MM.1S (cell line): ENCODE data around the gene MBP.

Experiments used
- DNase-seq: peaks from one replicate; pipeline ENCODE4 v3.0.0-alpha.2; 2015
- H2AFZ ChIP-seq: fragments of 300-600 bp; sonication (generic); 2 replicates; pipeline ENCODE4 v1.6.0; 2016; ENCODE audit warnings: antibody characterized with exemption, low read length
- H3F3A ChIP-seq: fragments of 300-600 bp; sonication (generic); 2 replicates; pipeline ENCODE4 v1.6.1; 2016; ENCODE audit warnings: mild to moderate bottlenecking, antibody characterized with exemption, low read length, moderate library complexity, mixed read lengths; ENCODE audit not compliant: insufficient read depth
- H3K27ac ChIP-seq: fragments of 300-600 bp; sonication (generic); 2 replicates; pipeline ENCODE4 v1.5.1; 2016; ENCODE audit warnings: mild to moderate bottlenecking, low read length
- H3K27me3 ChIP-seq: fragments of 300-600 bp; sonication (generic); replicated peaks from 2 replicates; pipeline ENCODE4 v1.6.0; 2016; ENCODE audit warnings: low read length; ENCODE audit not compliant: insufficient read depth
- H3K36me3 ChIP-seq: fragments of 300-600 bp; sonication (generic); replicated peaks from 2 replicates; pipeline ENCODE4 v1.6.1; 2016; ENCODE audit warnings: mild to moderate bottlenecking, low read length, mixed read lengths; ENCODE audit not compliant: insufficient read depth
- H3K4me1 ChIP-seq: fragments of 300-600 bp; sonication (generic); 2 replicates; pipeline ENCODE4 v1.6.1; 2016; ENCODE audit warnings: low read length, mixed read lengths
- H3K4me2 ChIP-seq: fragments of 300-600 bp; sonication (generic); 2 replicates; pipeline ENCODE4 v1.6.0; 2016; ENCODE audit warnings: low read depth, low read length
- H3K4me3 ChIP-seq: fragments of 300-600 bp; sonication (generic); 2 replicates; pipeline ENCODE4 v1.5.1; 2016; ENCODE audit warnings: low read length, mixed read lengths
- H3K79me2 ChIP-seq: fragments of 300-600 bp; sonication (generic); 2 replicates; pipeline ENCODE4 v1.6.1; 2016; ENCODE audit warnings: mixed run types, low read length, mixed read lengths
- H3K9ac ChIP-seq: fragments of 300-600 bp; sonication (generic); 2 replicates; pipeline ENCODE4 v1.6.1; 2016; ENCODE audit warnings: low read length, mixed read lengths
- H3K9me2 ChIP-seq: fragments of 300-600 bp; sonication (generic); replicated peaks from 2 replicates; pipeline ENCODE4 v1.6.1; 2016; ENCODE audit warnings: mild to moderate bottlenecking, low read length, mixed read lengths; ENCODE audit not compliant: insufficient read depth
- H3K9me3 ChIP-seq: fragments of 300-600 bp; sonication (generic); replicated peaks from 2 replicates; pipeline ENCODE4 v1.6.1; 2016; ENCODE audit warnings: mild to moderate bottlenecking, low read length, mixed read lengths; ENCODE audit not compliant: insufficient read depth
- H4K20me1 ChIP-seq: fragments of 300-600 bp; sonication (generic); 2 replicates; pipeline ENCODE4 v1.6.1; 2016; ENCODE audit warnings: mild to moderate bottlenecking, low read length, moderate library complexity, mixed read lengths; ENCODE audit not compliant: insufficient read depth
- CTCF ChIP-seq: fragments of 300-600 bp; sonication (generic); IDR thresholded peaks from 2 replicates; pipeline ENCODE4 v1.5.1; 2016; ENCODE audit warnings: antibody characterized with exemption, low read length, mixed read lengths
- EZH2 ChIP-seq: fragments of 300-600 bp; sonication (generic); optimal IDR thresholded peaks from 2 replicates; pipeline ENCODE3; 2017; ENCODE audit warnings: low read depth, mild to moderate bottlenecking, antibody characterized with exemption, low read length, mixed read lengths
- EZH2phosphoT487 ChIP-seq: fragments of 300-600 bp; sonication (generic); IDR thresholded peaks from 2 replicates; pipeline ENCODE4 v1.6.1; 2018; ENCODE audit warnings: antibody characterized with exemption, low read length

The MBP gene

GRCh38 chr18:77035380-77036187 is 97.0 kb downstream of the MBP start:
- no peaks in the 10 kb centered on the region for H3K9me2 ChIP-seq
- no peak overlapping the region for H3K27ac ChIP-seq
- H3K4me3 ChIP-seq, result no peak overlapping the region
- DNase-seq, result no peak
- no peak overlapping the region for H3K9ac ChIP-seq
- H3K9me3 ChIP-seq, result no peaks in the 10 kb centered on the region
- H3K27me3 ChIP-seq, result no peaks in the 10 kb centered on the region
- no peaks in the 10 kb centered on the region for H3K4me1 ChIP-seq
- no peaks in the 10 kb centered on the region for H3K36me3 ChIP-seq
- no peaks in the 10 kb centered on the region for H3F3A ChIP-seq
- H2AFZ ChIP-seq, result no peak overlapping the region
- no peak overlapping the region for H3K4me2 ChIP-seq
- H4K20me1 ChIP-seq, result no peaks in the 10 kb centered on the region
- TF ChIP-seq EZH2 (no peak), EZH2phosphoT487 (no peak), CTCF (no peak)
- H3K79me2 ChIP-seq, result no peaks in the 10 kb centered on the region

GRCh38 chr18:77033575-77033974 is 99.0 kb downstream of the MBP start:
- Histone ChIP-seq H3K4me1 (no peaks in the 10 kb centered on the region), H3K4me2 (no peak overlapping the region), H3K27ac (no peak overlapping the region), H3K79me2 (no peaks in the 10 kb centered on the region), H3K36me3 (no peaks in the 10 kb centered on the region), H4K20me1 (no peaks in the 10 kb centered on the region), H3K9me2 (no peaks in the 10 kb centered on the region), H3K27me3 (no peaks in the 10 kb centered on the region), H3F3A (no peaks in the 10 kb centered on the region), H3K9ac (no peak overlapping the region), H3K4me3 (no peak overlapping the region), H3K9me3 (no peaks in the 10 kb centered on the region), H2AFZ (no peak overlapping the region)
- TF ChIP-seq EZH2 (no peak), EZH2phosphoT487 (no peak), CTCF (no peak)
- DNase-seq, result no peak

GRCh38 chr18:77032181-77032701 is 100.3 kb downstream of the MBP start:
- H3K9me3 ChIP-seq, result no peaks in the 10 kb centered on the region
- TF ChIP-seq EZH2, result no peak
- no peak for TF ChIP-seq CTCF
- TF ChIP-seq EZH2phosphoT487, result no peak
- no peaks in the 10 kb centered on the region for H3K27me3 ChIP-seq
- no peak overlapping the region for H3K4me2 ChIP-seq
- H3K36me3 ChIP-seq, result no peaks in the 10 kb centered on the region
- no peak overlapping the region for H3K27ac ChIP-seq
- no peaks in the 10 kb centered on the region for H3K4me1 ChIP-seq
- H3K9ac ChIP-seq, result no peak overlapping the region
- no peaks in the 10 kb centered on the region for H3K79me2 ChIP-seq
- H4K20me1 ChIP-seq, result no peaks in the 10 kb centered on the region
- no peak overlapping the region for H3K4me3 ChIP-seq
- H2AFZ ChIP-seq, result no peak overlapping the region
- DNase-seq, result no peak
- H3K9me2 ChIP-seq, result no peaks in the 10 kb centered on the region
- H3F3A ChIP-seq, result no peaks in the 10 kb centered on the region
